Hindlimb muscle (tissue), 1 donor: ENCODE data around the gene WASHC4. TPM values are rescaled to one million over a fixed set of nuclear protein-coding genes. Genes with fewer than 3 reads are reported as not detected.

ENCODE experiments used
- DNase-seq: peaks from one replicate; pipeline ENCODE4 v3.0.0-alpha.2; 2013
- polyA plus RNA-seq: library from polyadenylated mRNA; unstranded; fragments of 120-200 nt; gene quantifications from one replicate; pipeline ENCODE4 v1.2.1, GENCODE V29; 2013; ENCODE audit not compliant: insufficient read length

The WASHC4 gene, protein sequence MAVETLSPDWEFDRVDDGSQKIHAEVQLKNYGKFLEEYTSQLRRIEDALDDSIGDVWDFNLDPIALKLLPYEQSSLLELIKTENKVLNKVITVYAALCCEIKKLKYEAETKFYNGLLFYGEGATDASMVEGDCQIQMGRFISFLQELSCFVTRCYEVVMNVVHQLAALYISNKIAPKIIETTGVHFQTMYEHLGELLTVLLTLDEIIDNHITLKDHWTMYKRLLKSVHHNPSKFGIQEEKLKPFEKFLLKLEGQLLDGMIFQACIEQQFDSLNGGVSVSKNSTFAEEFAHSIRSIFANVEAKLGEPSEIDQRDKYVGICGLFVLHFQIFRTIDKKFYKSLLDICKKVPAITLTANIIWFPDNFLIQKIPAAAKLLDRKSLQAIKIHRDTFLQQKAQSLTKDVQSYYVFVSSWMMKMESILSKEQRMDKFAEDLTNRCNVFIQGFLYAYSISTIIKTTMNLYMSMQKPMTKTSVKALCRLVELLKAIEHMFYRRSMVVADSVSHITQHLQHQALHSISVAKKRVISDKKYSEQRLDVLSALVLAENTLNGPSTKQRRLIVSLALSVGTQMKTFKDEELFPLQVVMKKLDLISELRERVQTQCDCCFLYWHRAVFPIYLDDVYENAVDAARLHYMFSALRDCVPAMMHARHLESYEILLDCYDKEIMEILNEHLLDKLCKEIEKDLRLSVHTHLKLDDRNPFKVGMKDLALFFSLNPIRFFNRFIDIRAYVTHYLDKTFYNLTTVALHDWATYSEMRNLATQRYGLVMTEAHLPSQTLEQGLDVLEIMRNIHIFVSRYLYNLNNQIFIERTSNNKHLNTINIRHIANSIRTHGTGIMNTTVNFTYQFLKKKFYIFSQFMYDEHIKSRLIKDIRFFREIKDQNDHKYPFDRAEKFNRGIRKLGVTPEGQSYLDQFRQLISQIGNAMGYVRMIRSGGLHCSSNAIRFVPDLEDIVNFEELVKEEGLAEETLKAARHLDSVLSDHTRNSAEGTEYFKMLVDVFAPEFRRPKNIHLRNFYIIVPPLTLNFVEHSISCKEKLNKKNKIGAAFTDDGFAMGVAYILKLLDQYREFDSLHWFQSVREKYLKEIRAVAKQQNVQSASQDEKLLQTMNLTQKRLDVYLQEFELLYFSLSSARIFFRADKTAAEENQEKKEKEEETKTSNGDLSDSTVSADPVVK
- 30.8 TPM for polyA plus RNA-seq

DNA sequence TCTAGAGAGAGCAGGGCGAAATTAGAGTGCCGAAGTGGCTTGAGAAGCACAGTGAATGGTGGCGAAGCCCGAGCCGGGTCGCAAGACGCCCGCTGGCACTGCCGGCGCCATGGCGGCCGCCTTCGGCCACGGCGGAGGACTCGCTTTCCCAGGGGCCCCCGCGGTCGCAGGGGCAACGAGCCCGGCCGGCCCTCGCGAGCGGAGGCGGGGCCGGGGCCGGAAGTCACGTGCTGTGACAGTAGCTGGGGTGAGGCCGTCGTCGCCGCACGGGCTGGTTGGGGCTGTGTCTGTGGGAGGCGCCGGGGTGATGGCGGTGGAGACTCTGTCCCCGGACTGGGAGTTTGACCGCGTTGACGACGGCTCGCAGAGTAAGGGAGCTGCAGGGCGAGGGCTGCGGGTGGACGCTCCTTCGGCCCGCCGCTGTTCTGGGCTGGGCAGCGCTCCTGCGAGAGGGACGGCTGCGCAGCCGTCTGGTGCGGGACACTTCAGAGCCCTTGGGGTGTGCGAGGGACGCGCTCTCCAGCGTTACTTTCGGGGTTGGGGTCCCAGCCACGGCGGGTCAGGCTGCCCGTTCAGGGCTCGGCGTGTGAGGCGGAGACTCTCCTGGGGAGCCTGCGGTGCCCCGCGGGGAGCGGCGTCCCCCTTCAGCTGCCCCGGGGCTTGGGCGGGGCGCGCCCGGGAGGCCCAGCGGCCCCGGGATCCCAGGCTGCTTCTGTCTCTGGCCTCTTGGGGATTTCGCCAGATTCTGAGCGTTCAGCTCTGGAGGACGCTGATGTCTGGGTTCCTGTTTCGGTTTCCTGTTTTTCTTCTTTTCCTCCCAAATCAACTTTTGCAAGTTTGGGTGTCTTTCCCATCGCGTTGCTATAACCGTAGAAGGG is at the start of gene WASHC4:
TSS of gene WASHC4 (plus strand) at position 238 of the 878 bp plus-strand sequence. CDS start at position 308, 70 bp downstream.
- DNase-seq: peak; percentile 96

DNA sequence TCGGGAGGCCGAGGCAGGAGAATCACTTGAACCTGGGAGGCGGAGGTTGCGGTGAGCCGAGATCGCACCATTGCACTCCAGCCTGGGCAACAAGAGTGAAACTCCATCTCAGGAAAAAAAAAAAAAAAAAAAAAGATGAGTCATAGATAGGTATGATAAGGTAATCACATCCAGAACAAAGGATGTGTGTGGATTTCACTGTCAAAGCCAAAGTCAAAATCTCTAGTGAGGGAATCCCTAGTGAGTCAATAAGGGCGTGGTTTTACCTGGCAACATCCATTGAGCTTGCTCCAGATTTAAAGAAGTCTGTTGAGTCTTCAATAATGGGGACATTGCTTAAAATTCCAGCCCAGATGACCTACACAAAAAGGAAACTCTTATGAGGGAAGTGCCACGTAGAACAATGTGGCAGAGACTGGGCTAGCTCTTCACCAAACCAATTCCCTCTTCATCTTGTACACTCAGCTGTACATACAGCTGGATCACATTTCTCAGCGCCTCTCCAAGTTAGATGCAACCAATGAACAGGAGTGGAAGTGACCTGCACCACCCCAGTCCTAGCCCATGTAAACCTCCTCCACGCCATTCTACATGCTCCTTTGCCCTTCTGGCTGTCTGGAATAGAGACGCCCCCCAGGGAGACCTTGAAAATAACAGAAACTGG is 46.7 kb upstream of the WASHC4 start:
- no peak for DNase-seq

DNA sequence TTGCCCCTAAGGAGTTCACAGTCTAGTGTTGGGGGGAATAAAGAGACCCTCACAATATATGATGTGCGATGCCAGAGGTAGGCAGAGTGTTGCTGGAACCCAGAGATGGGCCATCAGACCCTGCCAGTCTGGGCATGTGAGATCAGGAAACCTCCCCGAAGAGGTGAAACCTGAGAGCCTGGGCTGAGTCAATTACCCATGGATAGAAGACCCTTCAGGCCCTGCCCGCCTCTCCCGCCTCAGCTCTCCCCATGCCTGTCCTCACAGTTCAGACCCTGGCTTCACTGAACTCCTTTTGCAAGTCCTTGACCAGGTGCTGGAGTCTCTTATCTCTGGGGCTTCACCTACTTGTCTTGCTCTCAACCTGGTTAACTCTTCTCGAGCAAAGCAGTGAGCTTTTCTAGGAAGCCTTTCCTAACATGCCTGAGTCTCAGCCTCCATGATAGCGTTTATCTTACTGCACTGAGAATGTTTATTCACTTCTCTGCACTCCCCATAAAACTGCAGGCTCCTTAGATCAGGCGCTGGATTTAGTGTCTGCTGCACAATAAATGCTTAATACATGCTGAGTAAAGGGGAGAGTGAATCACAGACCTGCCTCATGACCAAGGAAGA is 42.9 kb upstream of the WASHC4 start:
- no peak for DNase-seq

DNA sequence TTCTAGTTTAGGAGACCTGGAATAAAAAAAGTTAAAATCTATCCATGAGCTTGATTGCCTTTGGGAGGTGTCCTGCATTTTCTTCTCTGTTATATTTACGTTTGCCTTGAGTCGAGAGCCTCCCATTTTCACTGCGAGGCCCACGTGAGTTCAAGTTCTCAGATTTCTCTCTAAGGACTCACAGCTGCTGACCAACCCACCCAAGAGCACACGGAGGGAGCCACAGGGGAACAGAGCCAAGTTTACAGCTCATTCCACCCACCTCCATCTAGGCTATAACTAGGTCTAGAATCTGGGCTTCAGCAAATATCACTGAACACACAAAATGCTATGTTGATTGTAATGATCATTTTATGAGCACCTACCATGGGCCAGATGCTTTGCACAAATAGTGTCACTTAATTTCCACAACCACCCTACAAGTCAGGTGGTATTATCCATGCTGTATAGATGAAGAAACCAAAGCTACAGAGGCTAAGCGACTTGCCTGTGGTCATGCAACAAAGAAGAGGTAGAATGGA is 40.0 kb upstream of the WASHC4 start:
- no peak for DNase-seq

DNA sequence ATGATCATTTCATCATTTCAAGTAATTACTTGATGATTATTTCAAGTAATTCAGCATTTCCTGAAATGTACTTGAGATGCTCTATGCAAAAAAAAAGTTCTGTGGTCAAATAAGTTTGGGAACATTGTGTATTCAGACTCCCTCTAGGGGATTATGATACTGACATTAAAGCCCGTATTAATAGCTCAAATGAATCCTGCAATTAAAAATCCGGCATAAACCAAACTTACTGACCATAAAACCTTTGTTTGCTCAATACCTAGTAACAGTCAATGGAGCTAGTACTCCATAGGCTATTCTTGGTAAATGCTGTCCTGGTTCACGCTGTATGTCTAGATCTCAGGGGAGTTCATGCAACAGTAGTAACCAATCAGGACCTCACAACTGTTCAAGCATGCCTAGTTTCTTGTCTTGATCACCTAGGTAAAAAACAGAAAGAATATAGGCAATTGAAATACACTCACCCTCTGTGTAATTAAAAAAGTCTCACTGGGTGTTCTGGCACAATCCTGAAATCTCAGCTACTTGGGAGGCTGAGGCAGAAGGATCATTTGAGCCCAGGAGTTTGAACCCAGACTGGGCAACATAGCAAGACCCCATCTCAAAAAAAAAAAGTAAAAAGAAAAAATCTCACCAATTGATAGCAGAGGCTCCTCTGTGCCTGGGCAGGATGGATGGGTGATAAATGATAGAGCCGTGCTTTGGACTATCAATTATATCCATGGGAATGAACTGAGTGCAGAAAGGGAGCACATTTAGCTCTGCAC is 37.4 kb upstream of the WASHC4 start:
- no peak for DNase-seq

DNA sequence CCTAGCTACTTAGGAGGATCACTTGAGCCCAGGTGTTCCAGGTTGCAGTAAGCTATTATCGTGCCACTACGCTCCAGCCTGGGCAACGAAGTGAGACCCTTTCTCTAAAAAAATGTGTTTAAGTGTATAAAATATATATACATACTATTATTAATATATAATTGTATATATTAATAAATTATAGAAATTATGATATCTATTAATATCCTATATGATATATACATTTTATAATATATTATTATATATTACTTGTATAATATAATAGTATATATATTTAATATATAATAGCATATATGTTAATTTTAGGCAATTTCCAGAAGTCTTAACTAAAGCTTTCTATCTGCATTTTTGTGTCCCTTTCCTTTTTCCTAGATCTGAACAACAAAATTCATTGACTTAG is 35.5 kb upstream of the WASHC4 start:
- no peak for DNase-seq

DNA sequence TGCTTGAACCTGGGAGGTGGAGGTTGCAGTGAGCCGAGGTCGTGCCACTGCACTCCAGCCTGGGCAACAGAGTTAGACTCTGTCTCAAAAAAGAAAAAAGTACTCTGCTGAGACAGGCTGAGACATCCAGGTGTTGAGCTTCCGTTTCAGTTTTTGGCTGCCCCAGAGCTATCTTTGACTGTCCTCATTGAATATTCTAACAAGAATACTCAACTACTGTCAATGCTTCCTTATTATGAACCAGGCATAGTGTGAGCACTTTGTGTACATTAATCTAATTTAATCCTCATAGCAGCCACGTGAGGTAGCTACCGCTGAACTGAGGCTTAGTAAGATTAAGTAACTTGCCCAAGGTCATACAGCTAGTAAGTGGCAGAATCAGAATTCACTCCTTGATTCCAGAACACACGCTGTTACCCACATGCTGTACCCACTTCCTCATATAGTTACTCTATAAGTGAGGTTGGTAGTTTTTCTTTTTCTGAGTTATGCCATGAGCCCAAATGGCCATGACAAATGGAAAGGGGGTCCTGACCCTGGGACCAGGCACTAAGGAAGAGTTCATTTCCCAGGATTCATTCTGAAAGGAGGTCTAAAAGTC is 34.5 kb upstream of the WASHC4 start:
- no peak for DNase-seq

DNA sequence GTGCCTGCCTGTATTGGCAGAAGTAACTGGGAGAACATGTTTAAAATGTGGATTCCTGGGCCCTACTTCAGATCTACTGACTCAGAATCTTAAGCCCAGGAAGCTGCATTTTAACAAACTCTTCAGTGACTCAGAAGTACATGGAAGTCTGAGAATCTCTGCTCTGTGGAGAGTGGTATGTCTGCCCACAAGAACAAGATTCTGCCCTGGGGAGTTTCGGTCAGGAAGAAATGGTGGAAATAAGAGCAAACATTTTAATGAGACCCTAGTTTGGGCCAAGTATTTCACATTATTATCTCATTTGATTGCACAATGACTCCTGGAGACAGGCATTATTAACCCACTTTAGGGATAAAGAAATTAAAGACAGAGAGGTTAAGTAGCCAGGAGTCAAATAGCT is 31.4 kb upstream of the WASHC4 start:
- DNase-seq: no peak

DNA sequence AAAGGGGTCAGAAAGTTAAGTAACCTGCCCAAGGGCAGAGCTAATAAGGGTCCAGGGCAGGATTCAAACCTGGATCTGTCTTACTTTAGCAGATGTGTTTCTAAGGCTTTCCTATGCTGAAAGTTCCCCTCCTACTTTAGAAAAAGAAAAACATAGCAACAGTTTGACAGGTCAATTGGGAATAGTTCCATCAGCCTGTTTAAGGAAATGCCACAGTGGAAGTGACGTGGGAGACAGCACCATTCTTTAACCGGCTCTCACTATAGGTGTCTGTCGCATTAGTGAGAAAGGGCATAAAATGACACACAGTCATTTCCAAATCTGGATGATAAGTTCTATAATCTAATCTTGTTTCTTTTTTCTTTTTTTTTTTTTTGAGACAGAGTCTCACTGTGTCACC is 30.6 kb upstream of the WASHC4 start:
- no peak for DNase-seq

DNA sequence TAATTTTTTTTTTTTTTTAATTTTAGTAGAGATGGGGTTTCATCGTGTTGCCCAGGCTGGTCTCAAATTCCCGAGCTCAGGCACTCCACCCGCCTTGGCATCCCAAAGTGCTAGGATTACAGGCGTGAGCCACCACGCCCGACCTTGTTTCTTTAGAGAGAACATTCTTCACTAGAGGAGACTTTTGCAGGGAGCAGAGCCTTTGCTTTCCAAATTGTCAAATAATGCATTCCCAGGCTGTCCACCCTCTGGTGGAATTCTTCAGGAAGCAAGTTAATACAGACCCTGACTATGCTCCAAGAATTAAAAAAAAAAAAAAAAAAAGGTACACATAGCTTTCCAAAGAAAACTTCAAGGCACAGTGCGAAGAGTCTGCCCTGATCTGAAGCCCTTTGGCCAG is 30.1 kb upstream of the WASHC4 start:
- no peak for DNase-seq

DNA sequence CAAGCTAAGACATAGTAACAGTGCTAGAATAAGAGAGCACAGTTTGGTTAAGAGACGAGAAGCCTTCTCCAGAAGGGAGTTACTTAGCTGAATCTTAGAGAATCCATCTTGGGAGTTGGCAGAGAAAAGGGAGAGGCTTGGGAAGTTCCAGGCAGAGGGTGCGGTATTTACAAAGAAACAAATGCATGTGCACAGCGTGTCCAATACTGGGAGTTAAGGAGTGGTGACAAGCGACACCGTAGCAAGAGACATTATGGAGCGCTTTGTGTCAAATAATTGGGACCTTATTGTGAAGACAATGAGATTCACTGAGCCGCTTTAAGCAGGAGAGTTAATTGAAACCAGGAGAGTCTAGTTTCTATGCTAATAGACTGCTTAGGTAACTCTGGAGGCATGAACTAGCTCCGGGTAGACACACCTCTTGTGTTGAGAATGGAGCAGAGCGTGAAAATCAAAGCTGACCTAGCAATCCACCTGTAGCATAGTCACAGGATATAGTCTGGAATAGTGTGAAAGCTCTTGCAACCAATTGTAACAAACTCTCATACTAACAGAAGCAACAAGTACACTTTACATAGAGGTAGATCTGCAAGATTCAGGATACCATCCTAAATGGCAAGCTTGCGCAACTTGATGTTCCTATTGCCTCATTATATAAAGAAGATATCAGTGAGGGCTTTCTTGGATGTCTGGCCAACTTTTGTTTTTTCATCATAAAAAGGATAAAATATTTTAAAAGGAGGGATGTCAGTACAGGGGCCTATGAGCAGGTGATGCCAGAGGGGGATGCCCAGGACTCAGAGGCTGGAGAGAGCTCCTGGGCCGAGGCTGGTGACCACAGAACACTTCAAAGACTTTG is 28.6 kb upstream of the WASHC4 start:
- no peak for DNase-seq

DNA sequence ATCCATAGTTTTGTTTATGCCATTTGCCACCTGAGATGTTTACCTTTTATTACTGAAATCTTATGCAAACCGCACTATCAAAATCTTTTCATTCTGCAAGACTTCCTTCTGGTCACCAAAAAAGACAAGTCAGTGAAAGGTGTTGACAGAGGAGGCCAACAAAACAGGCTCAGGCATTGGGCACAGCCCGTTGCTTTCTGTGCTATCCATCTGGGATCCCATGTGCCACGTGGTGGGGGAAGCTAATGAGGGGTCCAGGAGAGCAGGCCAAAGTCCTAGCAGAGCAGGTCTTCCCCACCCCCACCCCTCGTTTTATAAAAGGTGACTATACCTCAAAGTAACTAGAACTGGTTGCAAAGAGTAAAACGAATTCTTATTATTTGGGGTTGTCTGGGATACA is 24.5 kb upstream of the WASHC4 start:
- DNase-seq: no peak

DNA sequence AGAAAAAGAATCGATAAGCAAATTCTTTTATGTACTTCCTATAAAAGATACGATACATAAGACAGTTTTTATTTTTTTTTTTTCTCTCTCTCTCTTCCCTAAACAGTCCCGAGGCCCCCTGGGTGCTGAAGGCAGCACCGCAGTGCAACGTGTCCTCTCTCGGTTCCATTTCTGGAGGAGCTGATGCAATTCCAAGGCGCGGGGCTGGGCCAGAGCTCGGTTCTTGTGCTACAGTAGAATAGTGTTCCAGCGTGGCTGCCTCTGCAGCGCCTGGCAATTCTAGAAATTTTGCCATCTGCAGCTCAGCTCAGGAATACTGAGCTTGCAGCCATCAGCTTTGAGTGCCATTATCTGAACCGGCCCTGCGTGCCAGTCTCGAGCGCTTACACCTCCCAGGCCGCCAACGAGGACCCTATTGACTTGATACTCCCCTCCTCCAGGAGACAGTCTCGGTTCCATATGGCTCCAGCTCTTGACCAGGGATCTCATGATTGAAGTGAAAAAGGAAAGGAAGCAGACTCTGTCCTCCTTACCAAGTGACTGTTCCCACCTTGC is 23.9 kb upstream of the WASHC4 start:
- DNase-seq: peak; percentile 48

DNA sequence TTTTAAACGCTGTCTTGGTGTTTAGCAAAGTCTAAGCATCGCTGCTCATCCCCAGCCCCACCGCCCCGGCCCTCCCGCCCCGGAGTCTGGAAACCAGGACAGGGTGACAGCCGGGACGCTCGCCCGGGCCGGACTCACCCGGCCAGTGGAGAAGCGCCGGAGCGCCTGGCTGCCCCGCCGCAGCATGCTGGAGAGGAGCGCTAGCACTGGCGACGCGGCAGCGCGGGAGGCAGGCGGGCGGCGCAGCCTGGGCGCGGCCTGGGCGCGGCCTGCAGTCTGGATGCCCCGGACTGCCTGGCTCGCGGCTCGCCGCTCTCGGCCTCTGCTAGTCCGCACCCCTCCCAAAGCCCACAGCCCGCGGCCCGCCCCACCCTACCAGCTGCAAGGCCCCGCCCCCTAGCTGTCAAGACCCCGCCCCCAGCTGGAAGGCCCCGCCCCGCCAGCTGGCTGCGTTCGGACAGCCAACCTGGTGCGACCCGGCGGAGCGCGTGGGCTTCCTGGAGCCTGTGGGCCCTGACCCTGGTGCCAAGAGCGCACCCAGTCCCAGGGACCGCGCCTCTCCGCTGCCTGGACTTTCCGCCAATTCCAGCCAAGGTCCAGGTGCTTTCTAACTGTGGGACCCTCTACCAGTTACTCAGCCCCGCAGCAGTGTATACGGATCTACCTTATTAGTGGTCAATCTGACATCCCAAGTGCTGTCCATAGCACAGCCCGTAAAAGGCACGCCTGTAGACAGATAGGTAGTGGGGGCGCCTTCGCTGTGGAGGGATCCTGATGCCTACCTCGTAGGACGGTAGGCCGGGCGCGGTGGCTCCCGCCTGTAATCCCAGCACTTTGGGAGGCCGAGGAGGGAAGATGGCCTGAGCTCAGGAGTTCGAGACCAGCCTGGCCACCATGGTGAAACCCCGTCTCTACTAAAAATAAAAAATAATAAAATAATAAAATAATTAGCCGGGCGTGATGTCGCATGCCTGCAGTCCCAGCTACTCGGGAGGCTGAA is 23.0 kb upstream of the WASHC4 start, which contains the start of gene ALDH1L2:
TSS of gene ALDH1L2 (minus strand) at position 208 of the 1,000 bp plus-strand sequence. CDS start at position 186, 22 bp downstream.
- peak; percentile 68 for DNase-seq

DNA sequence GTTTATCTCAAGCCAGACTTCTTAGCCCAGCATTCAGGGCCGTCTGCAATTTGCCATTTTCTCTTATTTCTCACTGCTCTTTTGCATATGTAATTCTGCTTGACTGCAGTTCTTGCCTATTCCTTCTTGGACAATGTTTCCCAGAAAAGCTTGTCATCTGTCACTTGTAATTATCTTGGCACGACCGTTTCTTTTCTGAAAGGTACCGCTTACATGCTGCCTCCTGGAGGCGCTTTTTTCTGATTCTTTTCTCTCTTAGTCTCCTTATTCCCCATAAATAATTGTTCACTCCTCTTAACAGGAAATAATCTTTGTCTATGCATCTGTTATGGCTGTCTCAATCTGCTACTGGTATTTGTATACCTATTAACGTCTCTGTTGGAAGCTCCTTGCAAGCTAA is 22.0 kb upstream of the WASHC4 start:
- no peak for DNase-seq

DNA sequence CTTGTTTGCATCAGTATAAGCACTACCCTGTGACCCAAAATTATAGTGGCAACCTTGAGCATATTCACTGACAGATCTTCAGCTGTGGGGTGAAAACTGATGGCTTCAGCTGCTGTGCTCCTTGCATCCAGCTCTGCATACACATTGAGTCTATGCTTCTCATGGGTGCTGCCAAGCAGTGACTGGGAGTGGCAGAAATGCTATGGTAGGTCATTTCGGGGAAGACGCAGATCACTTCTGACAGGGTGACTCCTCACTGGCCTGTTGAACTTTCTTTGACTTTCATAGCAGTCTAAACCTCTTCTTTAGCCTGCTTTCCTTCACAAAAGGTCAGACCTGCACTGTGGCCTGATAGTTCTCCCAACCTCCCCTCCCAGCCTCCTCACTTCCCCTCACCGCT is 17.7 kb upstream of the WASHC4 start:
- DNase-seq: no peak

DNA sequence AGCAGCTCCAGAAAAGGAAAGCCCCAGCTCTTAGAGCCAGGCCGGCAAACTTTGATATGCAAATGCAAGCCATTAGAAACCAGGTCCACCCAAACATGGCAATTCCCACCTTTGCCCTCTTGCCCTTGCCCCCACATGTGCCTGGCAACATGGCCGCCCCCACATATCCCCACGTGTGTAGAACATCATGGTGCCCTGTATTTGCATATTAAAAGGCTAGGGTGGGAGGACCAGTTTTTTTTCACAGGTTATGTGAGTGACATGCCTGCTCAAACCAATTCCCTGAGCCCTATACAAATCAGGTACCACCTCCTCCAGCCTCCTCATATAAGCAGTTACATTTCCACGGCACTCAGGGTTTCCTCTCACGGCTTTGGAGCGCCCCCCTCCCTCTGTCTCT is 17.2 kb upstream of the WASHC4 start:
- no peak for DNase-seq
